ENCODE results near the gene DVL2. TPM values are rescaled to one million over a fixed set of nuclear protein-coding genes. Genes with fewer than 3 reads are reported as not detected.

The DVL2 gene
- total and polyA plus RNA-seq, 7 donors, result 10.0 to 22.1 (median 13.1) TPM

GRCh38 chr17:7242717-7243452, 8.6 kb upstream of the DVL2 start:
- peak; percentile 12 for TF ChIP-seq CTCF (IDR thresholded peaks at IDR 0.05)
- WGBS, 3 donors, result 0 to 1% (median 1%) methylated on average over 38 to 49 of the region's 49 CpGs
- no peaks in the 10 kb centered on the region for H3K27me3 ChIP-seq (ENCODE audit: insufficient read depth in 3 of 3, low read length in 2 of 3)

GRCh38 chr17:7241783-7242716, 7.7 kb upstream of the DVL2 start, which contains the start of gene GABARAP:
GABARAP (minus strand) TSS chr17:7242449; CDS start chr17:7242330, 119 bp downstream.
- 0 to 1% (median 0%) methylated on average over 62 of the region's 62 CpGs for WGBS, 3 donors

More at GRCh38 chr17:7242717-7243452, 8.6 kb upstream of the DVL2 start:
- Histone ChIP-seq H3K4me1 (peaks cover 30% of the 10 kb centered on the region), H3K36me3 (ENCODE audit: insufficient read depth in 1 of 2, low read depth in 1 of 2) (peaks cover 7 to 55% of the 10 kb centered on the region in 2 donors), H3K4me3 (peak overlapping the region; percentile 96), H3K9me3 (no peaks in the 10 kb centered on the region), H3K27ac (peak overlapping the region; percentile 87)
- ATAC-seq (peak; percentile 65 to 75 (median 66)), DNase-seq (peak; percentile 97 to 98)
- intact Hi-C loops (cut with DNase I), result loop anchor here (2.0 to 10.0 kb wide), 3 partner anchors 38 to 902 kb away; partner anchors contain the start of genes SENP3 (in 1 of the 2) and SLC2A4 (in 1 of the 2)

GRCh38 chr17:7241090-7241733, 6.9 kb upstream of the DVL2 start:
- Histone ChIP-seq H3K4me3 (peak overlapping the region; percentile 96), H3K4me1 (peaks cover 23% of the 10 kb centered on the region), H3K27ac (peak overlapping the region; percentile 87), H3K9me3 (no peaks in the 10 kb centered on the region), H3K27me3 (ENCODE audit: insufficient read depth in 3 of 3, low read length in 2 of 3) (no peaks in the 10 kb centered on the region), H3K36me3 (ENCODE audit: insufficient read depth in 1 of 2, low read depth in 1 of 2) (peaks cover 7 to 50% of the 10 kb centered on the region in 2 donors)
- 19 to 31% (median 25%) methylated on average over 9 of the region's 9 CpGs for WGBS, 3 donors
- ATAC-seq (no peak), DNase-seq (no peak)
- no peak for TF ChIP-seq CTCF (IDR thresholded peaks at IDR 0.05)
- intact Hi-C loops (cut with DNase I), result loop anchor here (10.0 kb wide), 2 partner anchors 324 to 904 kb away; partner anchors contain the start of gene SENP3 (in 1 of the 2)

More at GRCh38 chr17:7241783-7242716, 7.7 kb upstream of the DVL2 start, which contains the start of gene GABARAP:
- peaks cover 7 to 53% of the 10 kb centered on the region in 2 donors for H3K36me3 ChIP-seq (ENCODE audit: insufficient read depth in 1 of 2, low read depth in 1 of 2)
- ATAC-seq, result peak; percentile 40 to 64 (median 48)
- peak within 1 kb of the TSS; percentile 87 for H3K27ac ChIP-seq
- no peaks in the 10 kb centered on the region for H3K9me3 ChIP-seq
- peaks cover 23% of the 10 kb centered on the region for H3K4me1 ChIP-seq
- peak; percentile 94 to 97 for DNase-seq
- TF ChIP-seq CTCF (IDR thresholded peaks at IDR 0.05), result no peak
- H3K4me3 ChIP-seq, result peak within 1 kb of the TSS; percentile 96
- intact Hi-C loops (cut with DNase I), result loop anchor here (2.0 to 10.0 kb wide), 3 partner anchors 39 to 903 kb away; partner anchors contain the start of genes SENP3 (in 1 of the 2) and SLC2A4 (in 1 of the 2)
- no peaks in the 10 kb centered on the region for H3K27me3 ChIP-seq (ENCODE audit: insufficient read depth in 3 of 3, low read length in 2 of 3)

GRCh38 chr17:7240375-7240774, 6.1 kb upstream of the DVL2 start:
- DNase-seq, result no peak
- H3K4me1 ChIP-seq, result peaks cover 26% of the 10 kb centered on the region
- no peak for TF ChIP-seq CTCF (IDR thresholded peaks at IDR 0.05)
- ATAC-seq, result no peak
- no peaks in the 10 kb centered on the region for H3K9me3 ChIP-seq
- intact Hi-C loops (cut with DNase I), result loop anchor here (10.0 kb wide), 2 partner anchors 324 to 904 kb away; partner anchors contain the start of gene SENP3 (in 1 of the 2)
- 66 to 74% (median 68%) methylated on average over 4 of the region's 4 CpGs for WGBS, 3 donors
- H3K27ac ChIP-seq, result peak overlapping the region; percentile 87
- H3K4me3 ChIP-seq, result peak overlapping the region; percentile 96
- peaks cover 7 to 50% of the 10 kb centered on the region in 2 donors for H3K36me3 ChIP-seq (ENCODE audit: insufficient read depth in 1 of 2, low read depth in 1 of 2)
- no peaks in the 10 kb centered on the region for H3K27me3 ChIP-seq (ENCODE audit: insufficient read depth in 3 of 3, low read length in 2 of 3)
